GM12864 (cell line): ENCODE measurements around the gene SF3A1.

Source experiments
- DNase-seq: peaks from one replicate; pipeline ENCODE4 v3.0.0-alpha.2; 2011; ENCODE audit warnings: low read depth
- H3K4me3 ChIP-seq: 2 replicates; pipeline ENCODE4 v1.5.1; 2011; ENCODE audit warnings: mild to moderate bottlenecking, low read depth, low read length, control low read depth
- CTCF ChIP-seq: IDR thresholded peaks from 2 replicates; pipeline ENCODE4 v1.5.1; 2011; ENCODE audit warnings: low read depth, mild to moderate bottlenecking, moderate library complexity, low read length, control low read depth, inconsistent platforms; ENCODE audit errors: missing control alignments

SF3A1 gene

GRCh38 chr22:30336752-30337460 is 19.8 kb downstream of the SF3A1 start:
- no peak for DNase-seq
- H3K4me3 ChIP-seq, result no peak overlapping the region
- no peak for TF ChIP-seq CTCF

- no peak for TF ChIP-seq CTCF
- no peak overlapping the region for H3K4me3 ChIP-seq
Observed at GRCh38 chr22:30335236-30335635, 21.5 kb downstream of the SF3A1 start.

GRCh38 chr22:30334646-30335045 is 22.0 kb downstream of the SF3A1 start:
- DNase-seq, result no peak
- no peak overlapping the region for H3K4me3 ChIP-seq
- TF ChIP-seq CTCF, result no peak

More at GRCh38 chr22:30335236-30335635, 21.5 kb downstream of the SF3A1 start:
- no peak for DNase-seq

- H3K4me3 ChIP-seq, result no peak overlapping the region
- DNase-seq, result no peak
- no peak for TF ChIP-seq CTCF
Observed at GRCh38 chr22:30333707-30334087, 23.0 kb downstream of the SF3A1 start.

- no peak for DNase-seq
- TF ChIP-seq CTCF, result no peak
- H3K4me3 ChIP-seq, result no peak overlapping the region
Observed at GRCh38 chr22:30332994-30333706, 23.5 kb downstream of the SF3A1 start.

- no peak for TF ChIP-seq CTCF
Observed at GRCh38 chr22:30332551-30332950, 24.1 kb downstream of the SF3A1 start.

More at GRCh38 chr22:30332551-30332950, 24.1 kb downstream of the SF3A1 start:
- no peak overlapping the region for H3K4me3 ChIP-seq
- no peak for DNase-seq
